Bronchial epithelial cell (primary cell): ENCODE data around the gene OXER1. TPM values are rescaled to one million over a fixed set of nuclear protein-coding genes. Genes with fewer than 3 reads are reported as not detected.

Experiments
- DNase-seq: peaks from one replicate; pipeline ENCODE4 v3.0.0-alpha.2; 2010; ENCODE audit warnings: low read depth
- FAIRE-seq: peaks from 2 replicates; lab custom pipeline; 2011; peaks lifted over from hg19 to GRCh38; lab: Jason Lieb, UNC
- H3K27me3 ChIP-seq: 2 replicates; pipeline ENCODE4 v1.5.1; 2011; ENCODE audit warnings: low read length; ENCODE audit not compliant: control insufficient read depth, insufficient read depth
- H3K36me3 ChIP-seq: 2 replicates; pipeline ENCODE4 v1.5.1; 2011; ENCODE audit warnings: low read length; ENCODE audit not compliant: control insufficient read depth, insufficient read depth
- H3K4me3 ChIP-seq: 2 replicates; pipeline ENCODE4 v1.5.1; 2011; ENCODE audit warnings: mild to moderate bottlenecking, low read depth, low read length, control low read depth
- total RNA-seq: library from RNA; depleted of rRNA; stranded (reverse); fragments of >200 nt; gene quantifications from 2 replicates; pipeline ENCODE4 v1.2.1, GENCODE V29; 2014
- TF ChIP-seq, protein P1 (sequence below): IDR thresholded peaks from 2 replicates; pipeline ENCODE4 v1.5.1; 2011; ENCODE audit warnings: mild to moderate bottlenecking, moderate library complexity, low read length, control low read depth, inconsistent platforms; ENCODE audit not compliant: insufficient read depth, severe bottlenecking

Gene OXER1
- total RNA-seq, 1 donor from 2014 or later, result not detected

DNA sequence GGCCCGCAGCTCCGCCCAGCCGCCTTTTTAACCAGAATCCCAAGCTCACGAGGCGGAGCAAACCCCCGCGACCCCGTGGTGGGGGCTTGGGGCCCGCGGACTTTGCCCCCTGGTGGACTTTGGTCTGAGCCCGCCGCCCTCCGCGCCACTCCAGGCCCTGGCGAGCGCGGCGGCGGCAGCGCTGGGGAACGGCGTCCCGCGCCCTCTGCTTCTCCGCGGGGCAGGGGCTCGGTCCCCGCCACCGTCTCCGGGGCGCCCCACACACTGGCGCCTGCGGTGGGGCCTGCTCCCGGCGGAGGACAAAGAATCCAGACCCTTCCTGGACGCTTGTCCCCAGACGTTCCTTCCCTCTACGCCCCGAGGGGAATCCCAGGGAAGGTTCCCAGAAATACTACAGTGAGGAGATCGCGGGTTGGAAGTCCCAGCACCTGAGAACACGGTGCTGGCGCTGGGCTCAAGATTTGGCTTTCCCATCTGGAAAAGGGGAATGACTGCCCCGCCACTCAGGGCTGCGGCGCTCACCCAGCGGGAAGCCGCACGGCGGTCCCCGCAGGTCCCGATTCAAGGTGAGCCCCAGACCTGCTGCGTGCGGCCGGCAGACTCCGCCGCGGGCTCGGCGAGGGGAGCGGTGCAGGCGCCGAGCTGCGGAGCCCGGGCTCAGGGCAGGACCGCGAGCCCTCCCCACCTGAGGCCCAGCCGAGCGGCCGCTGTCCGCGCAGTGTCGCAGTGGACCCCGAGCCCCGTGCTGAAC lies 28.8 kb upstream of the OXER1 start, which contains the start of gene HAAO:
Gene HAAO, minus strand, starts transcription at position 1 of the 751 bp plus-strand sequence. CDS start 47 bp downstream, outside the sequence.
- no peak for DNase-seq
- peak within 1 kb of the TSS; percentile 39 for H3K4me3 ChIP-seq
- FAIRE-seq, result no peak
- H3K27me3 ChIP-seq, result no peaks in the 10 kb centered on the region
- TF ChIP-seq, protein P1, sequence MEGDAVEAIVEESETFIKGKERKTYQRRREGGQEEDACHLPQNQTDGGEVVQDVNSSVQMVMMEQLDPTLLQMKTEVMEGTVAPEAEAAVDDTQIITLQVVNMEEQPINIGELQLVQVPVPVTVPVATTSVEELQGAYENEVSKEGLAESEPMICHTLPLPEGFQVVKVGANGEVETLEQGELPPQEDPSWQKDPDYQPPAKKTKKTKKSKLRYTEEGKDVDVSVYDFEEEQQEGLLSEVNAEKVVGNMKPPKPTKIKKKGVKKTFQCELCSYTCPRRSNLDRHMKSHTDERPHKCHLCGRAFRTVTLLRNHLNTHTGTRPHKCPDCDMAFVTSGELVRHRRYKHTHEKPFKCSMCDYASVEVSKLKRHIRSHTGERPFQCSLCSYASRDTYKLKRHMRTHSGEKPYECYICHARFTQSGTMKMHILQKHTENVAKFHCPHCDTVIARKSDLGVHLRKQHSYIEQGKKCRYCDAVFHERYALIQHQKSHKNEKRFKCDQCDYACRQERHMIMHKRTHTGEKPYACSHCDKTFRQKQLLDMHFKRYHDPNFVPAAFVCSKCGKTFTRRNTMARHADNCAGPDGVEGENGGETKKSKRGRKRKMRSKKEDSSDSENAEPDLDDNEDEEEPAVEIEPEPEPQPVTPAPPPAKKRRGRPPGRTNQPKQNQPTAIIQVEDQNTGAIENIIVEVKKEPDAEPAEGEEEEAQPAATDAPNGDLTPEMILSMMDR, result peak; percentile 11
- H3K36me3 ChIP-seq, result no peaks in the 10 kb centered on the region

DNA sequence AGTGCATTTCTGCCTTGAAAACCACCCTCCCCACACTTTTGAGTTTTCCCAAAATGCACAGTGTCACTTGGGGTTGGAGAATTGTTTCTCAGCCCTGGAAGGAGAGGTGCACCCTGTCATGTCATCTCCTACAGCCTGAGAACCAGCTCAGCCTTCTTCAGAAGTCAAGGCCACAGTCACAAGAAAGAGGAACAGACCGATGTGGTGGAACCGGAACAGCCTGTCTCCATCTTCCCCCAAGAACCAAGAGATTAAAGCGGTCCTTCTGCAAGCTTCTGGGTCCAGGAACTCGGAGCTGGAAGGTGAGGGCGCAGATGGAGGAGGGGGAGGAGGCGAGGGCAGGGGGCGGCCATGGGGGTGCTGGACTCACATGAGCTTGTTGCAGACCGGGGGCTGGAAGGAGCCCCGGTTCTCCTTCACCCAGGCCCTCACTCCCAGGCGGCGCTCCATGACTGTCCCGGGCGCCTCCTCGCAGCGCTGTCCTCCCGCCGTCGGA lies 28.2 kb upstream of the OXER1 start:
- Histone ChIP-seq H3K27me3 (no peaks in the 10 kb centered on the region), H3K4me3 (peak overlapping the region; percentile 39), H3K36me3 (no peaks in the 10 kb centered on the region)
- FAIRE-seq, result no peak
- TF ChIP-seq, protein P1, result no peak
- DNase-seq, result no peak

DNA sequence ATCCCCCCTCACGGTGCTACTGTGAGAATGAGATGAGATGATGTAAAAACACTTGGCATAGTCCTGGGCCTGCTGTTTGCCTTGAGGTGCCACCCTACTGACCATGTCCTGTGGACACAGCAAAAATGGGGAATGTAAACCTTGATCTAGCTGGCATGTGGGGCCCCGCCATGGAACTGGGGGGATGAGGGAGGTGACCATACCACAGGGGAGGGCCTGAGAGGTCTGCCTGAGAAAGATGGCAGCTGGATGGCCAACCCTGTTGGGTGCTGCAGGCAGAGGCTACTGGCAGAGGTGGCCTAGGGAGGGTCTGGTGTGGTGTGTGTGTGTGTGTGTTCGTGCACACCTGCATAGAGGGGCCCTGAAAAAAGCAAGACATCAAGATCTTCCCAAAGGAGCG lies 27.7 kb upstream of the OXER1 start:
- TF ChIP-seq, protein P1, result no peak
- no peak for DNase-seq
- no peaks in the 10 kb centered on the region for H3K36me3 ChIP-seq
- H3K4me3 ChIP-seq, result no peak overlapping the region
- FAIRE-seq, result no peak
- H3K27me3 ChIP-seq, result no peaks in the 10 kb centered on the region

DNA sequence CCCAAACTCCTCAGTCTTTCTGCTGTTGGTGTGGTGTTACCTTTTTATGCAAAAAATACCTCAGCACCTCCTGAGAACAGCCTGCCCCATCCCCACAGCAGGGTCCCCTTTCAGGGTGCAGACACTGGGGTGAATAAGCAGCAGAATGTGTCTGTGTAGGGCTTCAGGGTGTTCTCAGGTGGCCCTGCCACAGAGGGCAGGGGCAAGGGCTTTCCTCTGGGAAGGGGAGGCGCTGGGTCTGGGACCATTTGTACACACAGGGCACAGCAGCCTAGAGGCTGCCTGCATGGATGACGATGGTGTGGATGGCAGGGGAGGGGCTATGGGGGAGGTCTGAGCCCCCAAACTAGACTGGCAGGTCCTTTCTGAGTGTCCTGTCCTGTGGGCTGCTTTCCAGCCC lies 25.8 kb upstream of the OXER1 start:
- TF ChIP-seq, protein P1, result no peak
- DNase-seq, result no peak
- H3K27me3 ChIP-seq, result no peaks in the 10 kb centered on the region
- FAIRE-seq, result no peak
- H3K36me3 ChIP-seq, result no peaks in the 10 kb centered on the region
- H3K4me3 ChIP-seq, result no peak overlapping the region

DNA sequence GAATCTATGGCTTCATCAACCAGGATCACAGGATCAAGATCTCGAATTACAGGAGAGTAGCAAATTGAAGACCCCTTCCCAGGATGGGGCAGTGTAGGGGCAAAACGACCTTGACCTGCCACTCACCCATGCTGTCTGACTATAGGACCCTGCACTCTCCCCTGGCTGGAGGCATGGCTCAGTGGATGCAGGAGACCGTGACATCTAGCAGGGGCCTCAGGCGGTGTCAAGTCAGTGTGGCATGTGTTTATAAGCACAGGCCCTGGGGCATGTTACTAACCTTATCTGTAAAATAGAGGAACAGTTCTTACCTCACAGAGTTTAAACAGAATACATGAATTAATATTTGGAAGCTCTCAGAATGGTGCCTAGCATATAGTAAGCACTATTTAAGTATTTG lies 24.9 kb upstream of the OXER1 start:
- no peak for DNase-seq
- no peaks in the 10 kb centered on the region for H3K36me3 ChIP-seq
- no peak for FAIRE-seq
- no peak overlapping the region for H3K4me3 ChIP-seq
- TF ChIP-seq, protein P1, result no peak
- no peaks in the 10 kb centered on the region for H3K27me3 ChIP-seq
